HEK293 (cell line): ENCODE results near the gene PMVK.

ENCODE experiments used
- GFI1B ChIP-seq: fragments of 450-650 bp; formaldehyde crosslinking; IDR thresholded peaks from 2 replicates; pipeline ENCODE4 v1.5.1; 2016; ENCODE audit warnings: missing biosample characterization, missing genetic modification characterization
- GLI4 ChIP-seq: fragments of 450-650 bp; formaldehyde crosslinking; IDR thresholded peaks from 2 replicates; pipeline ENCODE4 v1.5.1; 2016; ENCODE audit warnings: missing biosample characterization, missing genetic modification characterization
- MEIS1 ChIP-seq: sonication (generic); formaldehyde crosslinking; IDR thresholded peaks from 2 replicates; pipeline ENCODE4 v1.8.1; 2022; ENCODE audit warnings: missing genetic modification reagents, mild to moderate bottlenecking, borderline replicate concordance
- PBX3 ChIP-seq: sonication (generic); formaldehyde crosslinking; IDR thresholded peaks from 2 replicates; pipeline ENCODE4 v1.8.1; 2022; ENCODE audit warnings: mild to moderate bottlenecking, moderate library complexity, missing genetic modification reagents
- PRDM10 ChIP-seq: fragments of 450-650 bp; formaldehyde crosslinking; IDR thresholded peaks from 2 replicates; pipeline ENCODE4 v1.5.1; 2016; ENCODE audit warnings: missing biosample characterization, missing genetic modification characterization
- SP3 ChIP-seq: fragments of 450-650 bp; formaldehyde crosslinking; IDR thresholded peaks from 2 replicates; pipeline ENCODE4 v1.5.1; 2016; ENCODE audit warnings: missing biosample characterization, missing genetic modification characterization
- YY2 ChIP-seq: fragments of 450-650 bp; formaldehyde crosslinking; IDR thresholded peaks from 2 replicates; pipeline ENCODE4 v1.5.1; 2016; ENCODE audit warnings: missing biosample characterization, missing genetic modification characterization
- ZFP69B ChIP-seq: fragments of 450-650 bp; formaldehyde crosslinking; IDR thresholded peaks from 2 replicates; pipeline ENCODE4 v1.5.1; 2016; ENCODE audit warnings: missing biosample characterization, missing genetic modification characterization
- ZNF114 ChIP-seq: fragments of 450-650 bp; formaldehyde crosslinking; IDR thresholded peaks from 2 replicates; pipeline ENCODE4 v1.5.0; 2017; ENCODE audit warnings: missing biosample characterization, missing genetic modification characterization
- ZNF169 ChIP-seq: fragments of 450-650 bp; formaldehyde crosslinking; IDR thresholded peaks from 2 replicates; pipeline ENCODE4 v1.5.1; 2016; ENCODE audit warnings: missing biosample characterization, missing genetic modification characterization
- ZNF24 ChIP-seq: fragments of 450-650 bp; formaldehyde crosslinking; IDR thresholded peaks from 2 replicates; pipeline ENCODE4 v1.5.1; 2016; ENCODE audit warnings: missing biosample characterization, missing genetic modification characterization
- ZNF248 ChIP-seq: fragments of 450-650 bp; formaldehyde crosslinking; IDR thresholded peaks from 2 replicates; pipeline ENCODE4 v1.5.1; 2017; ENCODE audit warnings: missing biosample characterization, missing genetic modification characterization
- ZNF398 ChIP-seq: fragments of 450-650 bp; formaldehyde crosslinking; IDR thresholded peaks from 2 replicates; pipeline ENCODE4 v1.5.1; 2017; ENCODE audit warnings: missing biosample characterization, missing genetic modification characterization
- ZNF423 ChIP-seq: fragments of 450-650 bp; formaldehyde crosslinking; IDR thresholded peaks from 2 replicates; pipeline ENCODE4 v1.5.1; 2016; ENCODE audit warnings: missing biosample characterization, missing genetic modification characterization
- ZNF473 ChIP-seq: fragments of 450-650 bp; formaldehyde crosslinking; IDR thresholded peaks from 2 replicates; pipeline ENCODE4 v1.5.1; 2017; ENCODE audit warnings: missing biosample characterization, missing genetic modification characterization
- ZNF530 ChIP-seq: fragments of 450-650 bp; formaldehyde crosslinking; IDR thresholded peaks from 2 replicates; pipeline ENCODE4 v1.5.1; 2016; ENCODE audit warnings: low read depth, missing biosample characterization, missing genetic modification characterization
- ZNF558 ChIP-seq: fragments of 450-650 bp; formaldehyde crosslinking; IDR thresholded peaks from 2 replicates; pipeline ENCODE4 v1.5.1; 2016; ENCODE audit warnings: missing biosample characterization, missing genetic modification characterization
- ZNF704 ChIP-seq: fragments of 450-650 bp; formaldehyde crosslinking; IDR thresholded peaks from 2 replicates; pipeline ENCODE4 v1.5.1; 2016; ENCODE audit warnings: missing biosample characterization, missing genetic modification characterization
- ZNF76 ChIP-seq: fragments of 450-650 bp; formaldehyde crosslinking; IDR thresholded peaks from 2 replicates; pipeline ENCODE4; 2016; ENCODE audit warnings: low read depth, missing biosample characterization, missing genetic modification characterization, borderline replicate concordance
- TF ChIP-seq, protein P1 (sequence below): fragments of 450-650 bp; formaldehyde crosslinking; conservative IDR thresholded peaks from 2 replicates; pipeline ENCODE4 v1.5.1; 2016; ENCODE audit warnings: low read depth, missing biosample characterization, missing genetic modification characterization
- TF ChIP-seq, protein P2 (sequence below): fragments of 450-650 bp; formaldehyde crosslinking; IDR thresholded peaks from 2 replicates; pipeline ENCODE4 v1.5.1; 2017; ENCODE audit warnings: missing biosample characterization, missing genetic modification characterization
- TF ChIP-seq, protein P3 (sequence below): fragments of 450-650 bp; formaldehyde crosslinking; IDR thresholded peaks from 2 replicates; pipeline ENCODE4 v1.5.1; 2017; ENCODE audit warnings: missing biosample characterization, missing genetic modification characterization

PMVK gene

DNA sequence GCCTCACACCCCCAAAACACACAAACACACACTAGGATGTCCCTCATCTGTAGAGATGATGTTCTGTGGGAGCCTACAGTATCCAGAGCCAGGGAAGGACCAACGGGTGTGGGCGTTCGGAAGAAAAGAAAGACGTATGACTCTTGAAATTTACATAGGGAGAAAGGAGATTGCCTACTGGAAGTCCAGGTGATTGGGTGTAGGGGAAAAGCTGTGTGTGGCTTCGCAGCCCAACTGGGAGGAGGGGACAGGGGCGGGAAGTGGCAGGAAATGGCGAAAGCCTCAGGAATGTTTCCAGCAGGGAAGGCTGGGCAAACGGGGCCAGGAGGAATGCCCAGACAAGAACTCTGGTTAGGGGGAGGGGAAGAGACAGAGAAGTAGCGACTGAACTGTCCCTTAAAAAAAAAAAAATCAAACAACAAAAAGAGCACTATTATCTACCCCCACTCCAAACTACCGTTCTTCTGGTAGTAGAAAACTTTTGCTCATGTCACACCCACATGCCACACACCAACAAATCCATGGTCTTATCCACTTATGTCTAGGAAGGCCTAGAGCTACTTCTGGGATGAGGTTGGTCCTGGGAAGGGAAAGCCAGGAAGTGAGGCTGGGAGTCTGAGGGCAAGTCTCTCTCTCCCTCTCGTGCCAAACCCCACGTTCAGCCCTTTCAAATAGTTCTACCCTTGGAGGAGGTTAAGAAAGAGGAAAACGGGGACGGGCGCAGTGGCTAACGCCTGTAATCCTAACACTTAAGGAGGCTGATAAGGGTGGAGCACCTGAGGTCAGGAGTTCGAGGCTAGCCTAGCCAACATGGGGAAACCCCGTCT is 36.2 kb upstream of the PMVK start (continued):
- peak; percentile 94 for TF ChIP-seq PRDM10 (tag by site-specific recombination)
- no peak for TF ChIP-seq ZNF114 (tag by site-specific recombination)
- no peak for TF ChIP-seq ZNF704 (tag by site-specific recombination)
- peak; percentile 82 for TF ChIP-seq ZNF76 (tag by site-specific recombination)
- no peak for TF ChIP-seq ZNF473 (tag by site-specific recombination)
- TF ChIP-seq, protein P1, sequence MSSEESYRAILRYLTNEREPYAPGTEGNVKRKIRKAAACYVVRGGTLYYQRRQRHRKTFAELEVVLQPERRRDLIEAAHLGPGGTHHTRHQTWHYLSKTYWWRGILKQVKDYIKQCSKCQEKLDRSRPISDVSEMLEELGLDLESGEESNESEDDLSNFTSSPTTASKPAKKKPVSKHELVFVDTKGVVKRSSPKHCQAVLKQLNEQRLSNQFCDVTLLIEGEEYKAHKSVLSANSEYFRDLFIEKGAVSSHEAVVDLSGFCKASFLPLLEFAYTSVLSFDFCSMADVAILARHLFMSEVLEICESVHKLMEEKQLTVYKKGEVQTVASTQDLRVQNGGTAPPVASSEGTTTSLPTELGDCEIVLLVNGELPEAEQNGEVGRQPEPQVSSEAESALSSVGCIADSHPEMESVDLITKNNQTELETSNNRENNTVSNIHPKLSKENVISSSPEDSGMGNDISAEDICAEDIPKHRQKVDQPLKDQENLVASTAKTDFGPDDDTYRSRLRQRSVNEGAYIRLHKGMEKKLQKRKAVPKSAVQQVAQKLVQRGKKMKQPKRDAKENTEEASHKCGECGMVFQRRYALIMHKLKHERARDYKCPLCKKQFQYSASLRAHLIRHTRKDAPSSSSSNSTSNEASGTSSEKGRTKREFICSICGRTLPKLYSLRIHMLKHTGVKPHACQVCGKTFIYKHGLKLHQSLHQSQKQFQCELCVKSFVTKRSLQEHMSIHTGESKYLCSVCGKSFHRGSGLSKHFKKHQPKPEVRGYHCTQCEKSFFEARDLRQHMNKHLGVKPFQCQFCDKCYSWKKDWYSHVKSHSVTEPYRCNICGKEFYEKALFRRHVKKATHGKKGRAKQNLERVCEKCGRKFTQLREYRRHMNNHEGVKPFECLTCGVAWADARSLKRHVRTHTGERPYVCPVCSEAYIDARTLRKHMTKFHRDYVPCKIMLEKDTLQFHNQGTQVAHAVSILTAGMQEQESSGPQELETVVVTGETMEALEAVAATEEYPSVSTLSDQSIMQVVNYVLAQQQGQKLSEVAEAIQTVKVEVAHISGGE (tag by site-specific recombination), result 0 out of 2 replicates have a peak, but pooled peaks have one; percentile 20
- TF ChIP-seq ZNF24 (tag by site-specific recombination), result 0 out of 2 replicates have a peak, but pooled peaks have one; percentile 36
- no peak for TF ChIP-seq ZNF423 (tag by site-specific recombination)
- TF ChIP-seq GFI1B (tag by site-specific recombination), result no peak
- no peak for TF ChIP-seq GLI4 (tag by site-specific recombination)
- TF ChIP-seq ZNF169 (tag by site-specific recombination), result no peak
- no peak for TF ChIP-seq ZNF248 (tag by site-specific recombination)
- no peak; the same call in 1 of the 2 replicates for TF ChIP-seq ZFP69B
- no peak; the same call in none of the 2 replicates for TF ChIP-seq ZNF398 (tag by site-specific recombination)
- TF ChIP-seq, protein P2, sequence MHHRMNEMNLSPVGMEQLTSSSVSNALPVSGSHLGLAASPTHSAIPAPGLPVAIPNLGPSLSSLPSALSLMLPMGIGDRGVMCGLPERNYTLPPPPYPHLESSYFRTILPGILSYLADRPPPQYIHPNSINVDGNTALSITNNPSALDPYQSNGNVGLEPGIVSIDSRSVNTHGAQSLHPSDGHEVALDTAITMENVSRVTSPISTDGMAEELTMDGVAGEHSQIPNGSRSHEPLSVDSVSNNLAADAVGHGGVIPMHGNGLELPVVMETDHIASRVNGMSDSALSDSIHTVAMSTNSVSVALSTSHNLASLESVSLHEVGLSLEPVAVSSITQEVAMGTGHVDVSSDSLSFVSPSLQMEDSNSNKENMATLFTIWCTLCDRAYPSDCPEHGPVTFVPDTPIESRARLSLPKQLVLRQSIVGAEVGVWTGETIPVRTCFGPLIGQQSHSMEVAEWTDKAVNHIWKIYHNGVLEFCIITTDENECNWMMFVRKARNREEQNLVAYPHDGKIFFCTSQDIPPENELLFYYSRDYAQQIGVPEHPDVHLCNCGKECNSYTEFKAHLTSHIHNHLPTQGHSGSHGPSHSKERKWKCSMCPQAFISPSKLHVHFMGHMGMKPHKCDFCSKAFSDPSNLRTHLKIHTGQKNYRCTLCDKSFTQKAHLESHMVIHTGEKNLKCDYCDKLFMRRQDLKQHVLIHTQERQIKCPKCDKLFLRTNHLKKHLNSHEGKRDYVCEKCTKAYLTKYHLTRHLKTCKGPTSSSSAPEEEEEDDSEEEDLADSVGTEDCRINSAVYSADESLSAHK (tag by site-specific recombination), result peak; percentile 11; the same call in 1 of the 2 replicates
- no peak for TF ChIP-seq PBX3
- TF ChIP-seq MEIS1, result no peak
- TF ChIP-seq ZNF558, result no peak
- peak; percentile 79 for TF ChIP-seq SP3 (tag by site-specific recombination)
- TF ChIP-seq YY2 (tag by site-specific recombination), result no peak
- TF ChIP-seq ZNF530 (tag by site-specific recombination), result no peak
- TF ChIP-seq, protein P3, sequence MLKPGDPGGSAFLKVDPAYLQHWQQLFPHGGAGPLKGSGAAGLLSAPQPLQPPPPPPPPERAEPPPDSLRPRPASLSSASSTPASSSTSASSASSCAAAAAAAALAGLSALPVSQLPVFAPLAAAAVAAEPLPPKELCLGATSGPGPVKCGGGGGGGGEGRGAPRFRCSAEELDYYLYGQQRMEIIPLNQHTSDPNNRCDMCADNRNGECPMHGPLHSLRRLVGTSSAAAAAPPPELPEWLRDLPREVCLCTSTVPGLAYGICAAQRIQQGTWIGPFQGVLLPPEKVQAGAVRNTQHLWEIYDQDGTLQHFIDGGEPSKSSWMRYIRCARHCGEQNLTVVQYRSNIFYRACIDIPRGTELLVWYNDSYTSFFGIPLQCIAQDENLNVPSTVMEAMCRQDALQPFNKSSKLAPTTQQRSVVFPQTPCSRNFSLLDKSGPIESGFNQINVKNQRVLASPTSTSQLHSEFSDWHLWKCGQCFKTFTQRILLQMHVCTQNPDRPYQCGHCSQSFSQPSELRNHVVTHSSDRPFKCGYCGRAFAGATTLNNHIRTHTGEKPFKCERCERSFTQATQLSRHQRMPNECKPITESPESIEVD (tag by site-specific recombination), result no peak
